ENCODE results near the gene MBD3L1. TPM values are rescaled to one million over a fixed set of nuclear protein-coding genes. Genes with fewer than 3 reads are reported as not detected.

Gene MBD3L1
- total and polyA plus RNA-seq, 4 donors = not detected

- Histone ChIP-seq H3K27me3 (ENCODE audit: control insufficient read depth in 3 of 3, insufficient read depth in 3 of 3, low read length in 2 of 3) (peaks cover 0 to 2% (median 0%) of the 10 kb centered on the region in 3 donors), H3K27ac (ENCODE audit: low read depth in 1 of 2, low read length in 1 of 2) (no peak overlapping the region), H3K9me3 (ENCODE audit: control insufficient read depth in 4 of 4, insufficient read depth in 3 of 4, low read length in 3 of 4) (peaks cover 0 to 27% (median 6%) of the 10 kb centered on the region in 4 donors), H3K4me3 (no peak overlapping the region), H3K4me1 (ENCODE audit: control insufficient read depth in 5 of 5, insufficient read depth in 5 of 5, low read length in 5 of 5) (no peaks in the 10 kb centered on the region), H3K9ac (ENCODE audit: insufficient read depth in 1 of 2, low read length in 2 of 2) (no peak overlapping the region), H3K36me3 (ENCODE audit: control insufficient read depth in 4 of 4, insufficient read depth in 4 of 4, low read length in 4 of 4) (no peaks in the 10 kb centered on the region)
- ATAC-seq (ENCODE audit: insufficient read depth, low FRiP score) (no peak), DNase-seq (no peak)
- TF ChIP-seq CTCF (IDR thresholded peaks at IDR 0.05; ENCODE audit: control extremely low read depth, extremely low read depth) = no peak
- WGBS, 2 donors = 76 to 77% methylated on average over 2 of the region's 2 CpGs
Observed at GRCh38 chr19:8880868-8881488, 48.8 kb downstream of the MBD3L1 start.

- H3K4me3 ChIP-seq = no peak overlapping the region
- H3K4me1 ChIP-seq (ENCODE audit: control insufficient read depth in 5 of 5, insufficient read depth in 5 of 5, low read length in 5 of 5) = no peaks in the 10 kb centered on the region
- H3K27ac ChIP-seq (ENCODE audit: low read depth in 1 of 2, low read length in 1 of 2) = no peak overlapping the region
- peaks cover 0 to 2% (median 0%) of the 10 kb centered on the region in 3 donors for H3K27me3 ChIP-seq (ENCODE audit: control insufficient read depth in 3 of 3, insufficient read depth in 3 of 3, low read length in 2 of 3)
- ATAC-seq (ENCODE audit: insufficient read depth, low FRiP score) (no peak), DNase-seq (no peak)
- H3K9me3 ChIP-seq (ENCODE audit: control insufficient read depth in 4 of 4, insufficient read depth in 3 of 4, low read length in 3 of 4) = peaks cover 0 to 28% (median 6%) of the 10 kb centered on the region in 4 donors
- H3K36me3 ChIP-seq (ENCODE audit: control insufficient read depth in 4 of 4, insufficient read depth in 4 of 4, low read length in 4 of 4) = no peaks in the 10 kb centered on the region
- no peak for TF ChIP-seq CTCF (IDR thresholded peaks at IDR 0.05; ENCODE audit: control extremely low read depth, extremely low read depth)
- H3K9ac ChIP-seq (ENCODE audit: insufficient read depth in 1 of 2, low read length in 2 of 2) = no peak overlapping the region
Observed at GRCh38 chr19:8881512-8881911, 49.3 kb downstream of the MBD3L1 start.

- Histone ChIP-seq H3K9ac (ENCODE audit: insufficient read depth in 1 of 2, low read length in 2 of 2) (no peak overlapping the region), H3K27me3 (ENCODE audit: control insufficient read depth in 3 of 3, insufficient read depth in 3 of 3, low read length in 2 of 3) (no peaks in the 10 kb centered on the region), H3K27ac (ENCODE audit: low read depth in 1 of 2, low read length in 1 of 2) (no peak overlapping the region), H3K9me3 (ENCODE audit: control insufficient read depth in 4 of 4, insufficient read depth in 3 of 4, low read length in 3 of 4) (peaks cover 0 to 22% (median 6%) of the 10 kb centered on the region in 4 donors), H3K36me3 (ENCODE audit: control insufficient read depth in 4 of 4, insufficient read depth in 4 of 4, low read length in 4 of 4) (no peaks in the 10 kb centered on the region), H3K4me3 (no peak overlapping the region), H3K4me1 (ENCODE audit: control insufficient read depth in 5 of 5, insufficient read depth in 5 of 5, low read length in 5 of 5) (no peaks in the 10 kb centered on the region)
- ATAC-seq (ENCODE audit: insufficient read depth, low FRiP score) = no peak
- no peak for DNase-seq
- no peak for TF ChIP-seq CTCF (IDR thresholded peaks at IDR 0.05; ENCODE audit: control extremely low read depth, extremely low read depth)
Observed at GRCh38 chr19:8884416-8884815, 52.2 kb downstream of the MBD3L1 start.

- 70 to 72% methylated on average over 2 of the region's 2 CpGs for WGBS, 2 donors
- TF ChIP-seq CTCF (IDR thresholded peaks at IDR 0.05; ENCODE audit: control extremely low read depth, extremely low read depth) = no peak
- peaks cover 0 to 18% (median 3%) of the 10 kb centered on the region in 4 donors for H3K9me3 ChIP-seq (ENCODE audit: control insufficient read depth in 4 of 4, insufficient read depth in 3 of 4, low read length in 3 of 4)
- H3K27ac ChIP-seq (ENCODE audit: low read depth in 1 of 2, low read length in 1 of 2) = no peak overlapping the region
- H3K4me3 ChIP-seq = no peak overlapping the region
- ATAC-seq (ENCODE audit: insufficient read depth, low FRiP score) (no peak), DNase-seq (no peak)
- H3K27me3 ChIP-seq (ENCODE audit: control insufficient read depth in 3 of 3, insufficient read depth in 3 of 3, low read length in 2 of 3) = no peaks in the 10 kb centered on the region
- H3K36me3 ChIP-seq (ENCODE audit: control insufficient read depth in 4 of 4, insufficient read depth in 4 of 4, low read length in 4 of 4) = no peaks in the 10 kb centered on the region
- H3K4me1 ChIP-seq (ENCODE audit: control insufficient read depth in 5 of 5, insufficient read depth in 5 of 5, low read length in 5 of 5) = no peaks in the 10 kb centered on the region
- H3K9ac ChIP-seq (ENCODE audit: insufficient read depth in 1 of 2, low read length in 2 of 2) = no peak overlapping the region
Observed at GRCh38 chr19:8887364-8887763, 55.2 kb downstream of the MBD3L1 start.

Measured in lung (tissue), 12 donors.